RKO (cell line): Measurements from ENCODE around the gene BRCA1.
A peak's percentile ranks its signal among the peaks of the same experiment; 100 is the strongest.
"Not testable (repeated sequence)": the region's sequence is repeated elsewhere in the genome, so short reads cannot be mapped to it uniquely, and the experiment has no call there.

Experiments
- DNase-seq: peaks from one replicate; pipeline ENCODE4 v3.0.0-alpha.2; 2016; ENCODE audit warnings: low spot score

BRCA1 gene

DNA sequence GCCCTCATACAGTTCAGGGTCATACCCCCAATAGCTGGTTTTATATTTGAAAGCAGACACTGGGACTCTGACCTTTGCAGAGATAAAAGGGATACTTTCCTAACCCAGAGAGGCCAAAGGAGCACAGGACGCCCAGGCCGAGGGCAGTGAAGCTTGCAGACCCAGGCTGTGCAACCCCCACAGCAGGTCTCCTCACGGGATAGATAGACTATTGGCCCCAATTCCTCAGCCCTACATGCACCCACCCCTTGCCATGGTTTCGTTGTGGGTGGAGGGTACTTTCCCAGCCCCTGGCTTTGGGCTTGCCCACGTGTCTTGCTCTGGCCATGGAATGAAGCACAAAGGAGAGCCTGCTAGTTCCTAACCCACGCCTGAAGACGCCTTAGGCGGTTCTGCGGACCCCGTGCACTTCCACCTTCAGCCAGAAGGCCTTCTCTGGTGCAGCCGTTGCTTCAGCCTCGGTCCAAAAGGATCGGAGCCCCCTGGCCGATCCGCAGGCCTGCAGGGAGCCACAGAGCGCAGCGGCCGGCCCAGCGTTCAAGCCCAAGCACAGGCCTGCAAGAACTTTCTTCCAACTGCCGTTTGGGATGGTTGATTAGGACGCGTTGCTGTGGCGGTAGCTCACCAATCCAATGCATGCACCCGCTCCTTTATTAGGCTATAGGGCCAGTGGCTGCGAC, 9.8 kb upstream of the BRCA1 start:
- no peak for DNase-seq

- DNase-seq: not testable (repeated sequence)
Observed at GRCh38 chr17:43133439-43133838, 8.3 kb upstream of the BRCA1 start.

DNA sequence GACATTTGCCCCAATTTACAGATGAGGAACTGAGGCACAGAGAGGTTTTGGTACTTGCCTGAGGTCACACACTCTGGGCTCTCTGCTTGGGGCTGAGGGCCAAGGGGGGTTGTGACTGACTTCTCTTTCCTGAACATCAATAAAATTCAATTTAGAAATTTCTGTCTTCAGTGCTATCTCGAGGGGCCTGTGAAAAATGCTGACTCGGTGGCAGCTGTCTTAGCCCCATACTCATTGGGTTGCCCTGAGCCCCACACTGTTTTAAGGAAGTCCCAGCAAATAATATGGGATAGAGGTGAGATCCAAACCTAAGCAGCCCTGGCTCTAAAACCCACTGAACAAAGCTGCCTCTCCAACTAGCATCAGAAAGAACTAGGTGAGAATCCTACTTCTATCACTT, 7.0 kb upstream of the BRCA1 start:
- no peak for DNase-seq

DNA sequence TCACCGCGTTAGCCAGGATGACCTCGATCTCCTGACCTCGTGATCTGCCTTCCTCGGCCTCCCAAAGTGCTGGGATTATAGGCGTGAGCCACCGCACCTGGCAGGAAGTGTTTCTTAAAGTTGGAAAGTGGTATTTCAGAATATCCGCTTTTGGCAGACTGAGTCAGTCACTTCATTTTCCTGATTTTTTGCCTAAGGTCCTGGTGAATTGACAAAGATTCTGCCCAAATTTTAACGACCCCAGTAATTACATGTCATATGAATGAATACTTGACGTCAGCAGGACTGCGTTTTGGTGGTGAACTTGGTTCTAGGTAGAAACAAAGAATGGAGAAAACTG, 4.5 kb upstream of the BRCA1 start:
- no peak for DNase-seq

- DNase-seq: not testable (repeated sequence)
Observed at GRCh38 chr17:43127333-43127876, 2.2 kb upstream of the BRCA1 start.

DNA sequence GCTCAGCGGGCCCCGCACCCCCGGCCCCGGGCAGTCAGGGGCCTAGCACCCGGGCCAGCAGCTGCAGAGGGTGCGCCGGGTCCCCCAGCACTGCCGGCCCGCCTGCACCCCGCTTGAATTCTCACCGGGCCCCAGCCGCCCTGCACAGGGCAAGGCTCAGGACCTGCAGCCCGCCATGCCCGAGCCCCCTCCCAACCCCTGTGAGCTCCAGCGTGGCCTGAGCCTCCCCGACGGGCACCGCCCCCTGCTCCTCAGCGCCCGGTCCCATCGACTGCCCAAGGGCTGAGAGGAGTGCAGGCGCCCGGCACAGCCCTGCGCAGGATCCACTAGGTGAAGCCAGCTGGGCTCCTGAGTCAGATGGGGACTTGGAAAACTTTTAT, 1.7 kb upstream of the BRCA1 start:
- no peak for DNase-seq

DNA sequence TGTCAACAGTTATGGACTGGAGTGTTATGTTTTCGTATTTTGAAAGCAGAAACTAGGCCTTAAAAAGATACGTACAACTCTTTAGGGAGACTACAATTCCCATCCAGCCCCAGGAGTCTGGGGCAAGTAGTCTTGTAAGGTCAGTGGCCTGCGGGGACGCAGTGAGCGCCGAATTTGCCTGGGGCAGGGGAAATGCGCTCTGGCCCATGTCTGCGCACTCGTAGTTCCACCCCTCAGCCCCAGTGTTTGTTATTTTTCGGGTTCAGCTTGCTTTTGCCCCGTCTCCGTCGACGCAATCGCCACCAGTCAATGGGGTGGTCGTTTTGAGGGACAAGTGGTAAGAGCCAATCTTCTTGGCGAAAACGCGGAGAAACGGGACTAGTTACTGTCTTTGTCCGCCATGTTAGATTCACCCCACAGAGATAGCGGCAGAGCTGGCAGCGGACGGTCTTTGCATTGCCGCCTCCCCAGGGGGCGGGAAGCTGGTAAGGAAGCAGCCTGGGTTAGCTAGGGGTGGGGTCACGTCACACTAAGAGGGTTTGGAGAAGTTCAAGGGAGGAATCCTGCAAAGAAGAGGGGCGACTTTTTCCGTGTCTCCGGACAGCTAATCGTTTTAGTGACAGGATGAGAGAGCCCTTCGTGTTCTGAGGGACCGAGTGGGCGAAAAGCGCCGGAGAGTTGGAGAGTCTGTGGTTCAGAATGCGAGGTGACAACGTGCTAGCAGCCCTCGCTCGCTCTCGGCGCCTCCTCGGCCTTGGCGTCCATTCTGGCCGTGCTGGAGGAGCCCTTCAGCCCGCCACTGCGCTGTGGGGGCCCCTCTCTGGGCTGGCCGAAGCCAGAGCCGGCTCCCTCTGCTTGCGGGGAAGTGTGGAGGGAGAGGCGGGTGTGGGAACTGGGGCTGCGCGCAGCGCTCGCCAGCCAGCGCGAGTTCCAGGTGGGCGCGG, 1.1 kb upstream of the BRCA1 start:
- DNase-seq: no peak

DNA sequence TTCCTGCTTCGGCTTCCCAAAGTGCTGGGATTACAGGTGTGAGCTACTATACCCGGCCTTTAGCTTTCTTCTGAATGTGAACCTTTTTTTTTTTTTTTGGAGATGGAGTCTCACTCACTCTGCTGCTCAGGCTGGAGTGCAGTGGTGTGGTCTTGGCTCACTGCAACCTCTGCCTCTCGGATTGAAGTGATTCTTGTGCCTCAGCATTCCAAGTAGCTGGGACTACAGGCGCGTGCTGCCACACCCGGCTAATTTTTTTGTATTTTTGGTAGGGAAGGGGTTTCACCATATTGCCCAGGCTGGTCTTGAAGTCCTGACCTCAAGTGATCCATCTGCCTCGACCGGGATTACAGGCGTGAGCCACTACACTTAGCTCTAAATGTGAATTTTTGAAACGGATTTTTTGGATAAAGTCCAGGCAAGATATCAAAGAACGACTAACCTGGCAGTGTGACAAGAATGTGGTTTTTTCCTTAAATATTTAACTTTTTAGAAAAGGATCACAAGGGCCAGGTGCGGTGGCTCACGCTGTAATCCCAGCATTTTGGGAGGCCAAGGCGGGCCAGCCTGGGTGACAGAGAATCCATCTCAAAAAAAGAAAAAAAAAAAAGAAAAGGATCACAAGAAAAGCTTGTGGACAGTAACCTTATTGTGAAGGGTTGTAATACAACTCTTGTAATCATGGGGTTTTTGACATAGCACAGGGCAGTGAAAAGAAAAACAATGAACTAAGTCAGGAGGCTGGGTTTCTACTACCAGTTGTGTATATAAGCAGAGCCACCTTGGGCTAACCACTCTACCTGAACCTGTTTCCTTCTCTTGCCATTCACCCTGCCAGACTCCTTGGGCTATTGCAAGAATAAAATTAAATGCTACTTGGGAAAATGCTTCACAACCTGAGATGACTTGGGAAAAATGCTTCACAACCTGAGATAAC, 6.2 kb downstream of the BRCA1 start:
- no peak for DNase-seq

- no peak for DNase-seq
Observed at GRCh38 chr17:43114151-43114552, 11.0 kb downstream of the BRCA1 start.

- DNase-seq: no peak
Observed at GRCh38 chr17:43106552-43106951, 18.6 kb downstream of the BRCA1 start.

- DNase-seq: no peak
Observed at GRCh38 chr17:43105146-43105545, 20.0 kb downstream of the BRCA1 start.

GRCh38 chr17:43104665-43105064, 20.5 kb downstream of the BRCA1 start:
- DNase-seq: no peak

GRCh38 chr17:43095364-43095763, 29.8 kb downstream of the BRCA1 start:
- not testable (repeated sequence) for DNase-seq

DNA sequence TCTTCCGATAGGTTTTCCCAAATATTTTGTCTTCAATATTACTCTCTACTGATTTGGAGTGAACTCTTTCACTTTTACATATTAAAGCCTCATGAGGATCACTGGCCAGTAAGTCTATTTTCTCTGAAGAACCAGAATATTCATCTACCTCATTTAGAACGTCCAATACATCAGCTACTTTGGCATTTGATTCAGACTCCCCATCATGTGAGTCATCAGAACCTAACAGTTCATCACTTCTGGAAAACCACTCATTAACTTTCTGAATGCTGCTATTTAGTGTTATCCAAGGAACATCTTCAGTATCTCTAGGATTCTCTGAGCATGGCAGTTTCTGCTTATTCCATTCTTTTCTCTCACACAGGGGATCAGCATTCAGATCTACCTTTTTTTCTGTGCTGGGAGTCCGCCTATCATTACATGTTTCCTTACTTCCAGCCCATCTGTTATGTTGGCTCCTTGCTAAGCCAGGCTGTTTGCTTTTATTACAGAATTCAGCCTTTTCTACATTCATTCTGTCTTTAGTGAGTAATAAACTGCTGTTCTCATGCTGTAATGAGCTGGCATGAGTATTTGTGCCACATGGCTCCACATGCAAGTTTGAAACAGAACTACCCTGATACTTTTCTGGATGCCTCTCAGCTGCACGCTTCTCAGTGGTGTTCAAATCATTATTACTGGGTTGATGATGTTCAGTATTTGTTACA, 30.9 kb downstream of the BRCA1 start:
- peak; percentile 30 for DNase-seq

DNA sequence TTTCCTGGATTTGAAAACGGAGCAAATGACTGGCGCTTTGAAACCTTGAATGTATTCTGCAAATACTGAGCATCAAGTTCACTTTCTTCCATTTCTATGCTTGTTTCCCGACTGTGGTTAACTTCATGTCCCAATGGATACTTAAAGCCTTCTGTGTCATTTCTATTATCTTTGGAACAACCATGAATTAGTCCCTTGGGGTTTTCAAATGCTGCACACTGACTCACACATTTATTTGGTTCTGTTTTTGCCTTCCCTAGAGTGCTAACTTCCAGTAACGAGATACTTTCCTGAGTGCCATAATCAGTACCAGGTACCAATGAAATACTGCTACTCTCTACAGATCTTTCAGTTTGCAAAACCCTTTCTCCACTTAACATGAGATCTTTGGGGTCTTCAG, 32.3 kb downstream of the BRCA1 start:
- DNase-seq: no peak

GRCh38 chr17:43090022-43090421, 35.1 kb downstream of the BRCA1 start:
- no peak for DNase-seq

DNA sequence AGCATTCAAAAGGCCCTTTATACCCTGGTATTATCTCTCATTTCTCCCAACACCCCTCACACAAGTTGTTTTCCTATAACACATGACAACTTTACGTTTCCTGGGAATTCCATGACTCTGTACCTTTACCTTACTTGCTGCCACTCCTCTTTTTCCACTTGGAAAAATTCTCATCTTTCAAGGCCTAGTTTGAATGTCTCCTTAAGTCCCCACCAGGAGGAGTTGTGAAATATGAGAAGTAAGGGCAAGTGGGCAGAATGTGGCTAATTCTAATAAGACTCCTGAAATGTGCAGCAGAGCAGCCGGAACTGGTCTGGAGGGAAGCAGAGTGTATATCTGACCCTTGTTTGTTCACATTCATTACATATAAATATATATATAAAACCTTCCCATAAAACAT, 39.7 kb downstream of the BRCA1 start:
- DNase-seq: no peak

DNA sequence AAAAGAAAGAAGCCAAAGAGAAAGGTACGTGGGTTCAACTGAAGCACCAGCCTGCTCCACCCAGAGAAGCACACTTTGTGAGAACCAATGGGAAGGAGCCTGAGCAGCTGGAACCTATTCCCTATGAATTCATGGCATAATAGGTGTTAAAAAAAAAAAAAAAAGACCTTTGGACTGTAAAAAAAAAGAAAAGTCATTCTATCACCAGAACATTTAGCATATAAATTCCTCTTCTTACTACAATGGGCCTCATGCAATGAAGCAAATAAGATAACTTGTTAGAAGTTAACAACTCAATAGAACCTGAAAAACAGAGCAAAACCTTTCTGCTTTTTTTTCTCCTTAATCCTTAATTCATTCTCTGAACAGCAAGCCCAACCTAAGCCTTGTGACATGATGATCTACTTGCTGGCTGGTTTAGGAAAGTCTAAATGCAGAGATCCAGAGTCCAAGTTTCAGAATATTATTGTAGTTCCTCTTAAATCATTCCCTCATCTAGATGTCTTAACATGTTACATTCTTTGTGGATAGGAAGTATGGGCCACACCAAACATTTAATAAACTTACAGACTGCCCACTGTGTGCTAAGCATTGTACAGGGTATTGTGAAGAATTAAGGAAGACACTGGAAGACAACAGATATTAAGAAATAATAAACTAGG, 45.4 kb downstream of the BRCA1 start:
- no peak for DNase-seq

- no peak for DNase-seq
Observed at GRCh38 chr17:43074869-43075268, 50.3 kb downstream of the BRCA1 start.

- no peak for DNase-seq
Observed at GRCh38 chr17:43070872-43071271, 54.3 kb downstream of the BRCA1 start.

- DNase-seq: no peak
Observed at GRCh38 chr17:43070257-43070656, 54.9 kb downstream of the BRCA1 start.
